ENCODE data around the gene HES4. TPM values are rescaled to one million over a fixed set of nuclear protein-coding genes. Genes with fewer than 3 reads are reported as not detected.

HES4 gene
- total and polyA plus RNA-seq, 10 of the 15 experiments (the other 5 are each of a cell fraction or from before 2014, with no cell fraction given): 0.44 to 1.7 (median 0.85) TPM; not detected in 5

DNA sequence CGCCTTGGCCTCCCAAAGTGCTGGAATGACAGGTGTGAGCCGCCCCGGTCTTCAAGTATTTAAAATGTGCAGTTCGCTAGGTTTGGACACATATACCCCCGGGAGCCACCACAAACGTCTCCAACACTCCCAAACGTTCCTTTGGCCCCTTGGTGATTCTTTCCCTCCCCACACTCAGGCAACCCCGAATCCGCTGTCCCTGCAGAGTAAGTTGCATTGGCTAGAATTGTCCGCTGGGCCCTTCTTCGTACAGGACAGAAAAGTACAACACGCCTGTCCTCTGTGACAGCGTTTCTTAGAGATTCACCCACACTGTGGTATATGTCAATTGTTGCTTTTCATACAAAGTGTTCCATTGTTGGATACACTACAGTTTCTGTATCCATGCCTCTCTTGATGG is 14.8 kb downstream of the HES4 start:
- DNase-seq (ENCODE audit: low read depth, low spot score) (no peak), ATAC-seq (no peak), FAIRE-seq (no peak)
- ChIA-PET SMC1A (ENCODE audit: uncharacterized antibody, unreplicated experiment) (interaction anchor here (0.8 to 2.7 kb wide), 11 partner anchors 16 to 387 kb away, joined by 3 to 13 read pairs (median 4); partner anchors contain the start of gene ISG15), RAD21 (ENCODE audit: unreplicated experiment) (interaction anchor here (0.7 to 2.4 kb wide), 13 partner anchors 7 to 307 kb away, joined by 3 to 19 read pairs (median 3); partner anchors contain the start of genes AGRN and ISG15), POLR2A (interaction anchor here (0.6 to 1.0 kb wide), 3 partner anchors 10 to 28 kb away, joined by 3 to 7 read pairs (median 3); partner anchors contain the start of gene ISG15), CTCF (interaction anchor here (0.6 to 8.0 kb wide), 18 partner anchors 8 to 387 kb away, joined by 3 to 71 read pairs (median 6); partner anchors contain the start of genes ISG15 and NOC2L)
- no TSS peak for BruUV-seq (replicated peaks)
- Histone ChIP-seq H3K79me2 (ENCODE audit: control insufficient read depth, insufficient read depth, low read length) (no peaks in the 10 kb centered on the region), H3K4me1 (ENCODE audit: control insufficient read depth, insufficient read depth, low read length) (no peaks in the 10 kb centered on the region), H3K27ac (ENCODE audit: control insufficient read depth, insufficient read depth) (no peak overlapping the region), H2AFZ (ENCODE audit: control insufficient read depth, low read depth, low read length) (no peak overlapping the region), H3K36me3 (ENCODE audit: control insufficient read depth in 2 of 2, insufficient read depth in 2 of 2, low read length in 1 of 2) (no peaks in the 10 kb centered on the region), H4K20me1 (ENCODE audit: control insufficient read depth, insufficient read depth) (no peaks in the 10 kb centered on the region), H3K4me2 (ENCODE audit: control insufficient read depth, insufficient read depth) (no peak overlapping the region), H3K27me3 (replicated peaks in 1 of 2; ENCODE audit: control insufficient read depth in 2 of 2, insufficient read depth in 2 of 2, low read length in 1 of 2) (no peaks in the 10 kb centered on the region), H3K4me3 (no peak overlapping the region), H3K9ac (ENCODE audit: control insufficient read depth, insufficient read depth, low read length) (no peak overlapping the region), H3K9me3 (replicated peaks; ENCODE audit: control insufficient read depth, insufficient read depth, low read length) (no peaks in the 10 kb centered on the region; the same call in 2 of the 3 replicates)
- in situ Hi-C loops (cut with MboI): no loop called here
- intact Hi-C loops (cut with micrococcal nuclease; ENCODE audit: unreplicated experiment): loop anchor here (2.0 kb wide), 1 partner anchor 308 kb away; no protein-coding TSS in a partner anchor
- TF ChIP-seq POLR2AphosphoS5 (IDR thresholded peaks at IDR 0.05; ENCODE audit: low read length) (no peak), SRF (IDR thresholded peaks at IDR 0.05; ENCODE audit: low read depth in 2 of 2, low read length in 2 of 2) (no peak), SMARCA5 (IDR thresholded peaks at IDR 0.05) (no peak), MYB (IDR thresholded peaks at IDR 0.05; ENCODE audit: borderline replicate concordance, low read depth, low read length) (no peak), ZNF274 (IDR thresholded peaks at IDR 0.05; ENCODE audit: insufficient read depth, insufficient read length) (no peak), RELA (IDR thresholded peaks at IDR 0.05; ENCODE audit: borderline replicate concordance, partially characterized antibody) (no peak), POU2F2 (IDR thresholded peaks at IDR 0.05; ENCODE audit: borderline replicate concordance, low read depth, low read length) (no peak)
- 50% methylated on average over 13 of the region's 13 CpGs for WGBS (ENCODE audit: insufficient coverage, insufficient replicate concordance, low lambda C conversion rate, missing lambda C conversion rate)

All from GM12878 (cell line).